ACC112 (cell line): ENCODE data around the gene CNRIP1.

Experiments used
- H2AFZ ChIP-seq: fragments of 200-600 bp; sonication (generic); one replicate; pipeline ENCODE4 v1.6.0; 2017; ENCODE audit warnings: antibody characterized with exemption, low read length; ENCODE audit not compliant: unreplicated experiment
- H3K27ac ChIP-seq: fragments of 200-600 bp; sonication (generic); 2 replicates; pipeline ENCODE4 v1.5.1; 2014; ENCODE audit warnings: low read depth, mild to moderate bottlenecking, antibody characterized with exemption, low read length, moderate library complexity
- H3K27me3 ChIP-seq: fragments of 200-600 bp; sonication (generic); 2 replicates; pipeline ENCODE4 v1.6.1; 2014; ENCODE audit warnings: mild to moderate bottlenecking, antibody characterized with exemption, low read length, moderate library complexity, mixed read lengths; ENCODE audit not compliant: insufficient read depth
- H3K36me3 ChIP-seq: fragments of 200-600 bp; sonication (generic); 2 replicates; pipeline ENCODE4 v1.6.1; 2016; ENCODE audit warnings: mild to moderate bottlenecking, antibody characterized with exemption, low read length, moderate library complexity, mixed read lengths; ENCODE audit not compliant: insufficient read depth
- H3K4me1 ChIP-seq: fragments of 200-600 bp; sonication (generic); one replicate; pipeline ENCODE4 v1.6.1; 2016; ENCODE audit warnings: low read length, mixed read lengths; ENCODE audit not compliant: insufficient read depth, unreplicated experiment, control insufficient read depth
- H3K4me3 ChIP-seq: fragments of 200-600 bp; sonication (generic); 2 replicates; pipeline ENCODE4 v1.5.1; 2014; ENCODE audit warnings: mild to moderate bottlenecking, low read depth, low read length
- H3K79me2 ChIP-seq: fragments of 200-600 bp; sonication (generic); one replicate; pipeline ENCODE4 v1.6.0; 2016; ENCODE audit warnings: low read length; ENCODE audit not compliant: control insufficient read depth, unreplicated experiment, insufficient read depth

Gene CNRIP1

GRCh38 chr2:68340226-68341061, 20.7 kb upstream of the CNRIP1 start:
- no peak overlapping the region for H3K27ac ChIP-seq
- no peak overlapping the region for H2AFZ ChIP-seq
- H3K36me3 ChIP-seq: no peaks in the 10 kb centered on the region
- H3K79me2 ChIP-seq: no peaks in the 10 kb centered on the region
- H3K4me3 ChIP-seq: no peak overlapping the region
- no peaks in the 10 kb centered on the region for H3K27me3 ChIP-seq
- H3K4me1 ChIP-seq: peaks cover 8% of the 10 kb centered on the region

- H3K27ac ChIP-seq: peak overlapping the region; percentile 54; the same call in 1 of the 2 replicates
- H3K27me3 ChIP-seq: no peaks in the 10 kb centered on the region
- H3K4me3 ChIP-seq: no peak overlapping the region
- peaks cover 8% of the 10 kb centered on the region for H3K4me1 ChIP-seq
- no peaks in the 10 kb centered on the region for H3K79me2 ChIP-seq
- peak overlapping the region; percentile 17 for H2AFZ ChIP-seq
- no peaks in the 10 kb centered on the region for H3K36me3 ChIP-seq
Observed at GRCh38 chr2:68336192-68336591, 16.4 kb upstream of the CNRIP1 start.

- H3K27me3 ChIP-seq: no peaks in the 10 kb centered on the region
- no peak overlapping the region for H2AFZ ChIP-seq
- H3K27ac ChIP-seq: no peak overlapping the region
- peaks cover 19% of the 10 kb centered on the region for H3K4me1 ChIP-seq
- H3K4me3 ChIP-seq: no peak overlapping the region
- no peaks in the 10 kb centered on the region for H3K79me2 ChIP-seq
- H3K36me3 ChIP-seq: no peaks in the 10 kb centered on the region
Observed at GRCh38 chr2:68333931-68334330, 14.2 kb upstream of the CNRIP1 start.

DNA sequence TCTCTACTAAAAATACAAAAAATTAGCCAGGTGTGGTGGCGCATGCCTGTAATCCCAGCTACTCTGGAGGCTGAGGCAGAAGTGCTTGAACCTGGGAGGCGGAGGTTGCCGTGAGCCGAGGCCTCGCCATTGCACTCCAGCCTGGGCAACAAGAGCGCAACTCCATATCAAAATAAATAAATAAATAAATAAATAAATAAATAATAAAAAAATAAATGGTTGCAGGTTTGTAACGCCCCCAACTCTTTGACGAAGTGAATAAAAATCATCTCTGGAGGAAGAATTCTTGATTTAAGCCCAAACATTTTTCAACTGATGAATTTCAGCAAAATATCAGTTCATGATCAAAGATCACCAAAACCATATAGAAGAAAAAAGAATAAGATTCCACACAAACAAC, 13.3 kb upstream of the CNRIP1 start:
- Histone ChIP-seq H2AFZ (no peak overlapping the region), H3K4me3 (no peak overlapping the region), H3K27ac (no peak overlapping the region), H3K79me2 (no peaks in the 10 kb centered on the region), H3K4me1 (peaks cover 19% of the 10 kb centered on the region), H3K27me3 (no peaks in the 10 kb centered on the region), H3K36me3 (no peaks in the 10 kb centered on the region)

- H3K27me3 ChIP-seq: no peaks in the 10 kb centered on the region
- H3K36me3 ChIP-seq: no peaks in the 10 kb centered on the region
- H3K27ac ChIP-seq: no peak overlapping the region
- H2AFZ ChIP-seq: no peak overlapping the region
- no peaks in the 10 kb centered on the region for H3K79me2 ChIP-seq
- H3K4me3 ChIP-seq: no peak overlapping the region
- peaks cover 11% of the 10 kb centered on the region for H3K4me1 ChIP-seq
Observed at GRCh38 chr2:68330691-68331090, 10.9 kb upstream of the CNRIP1 start.

DNA sequence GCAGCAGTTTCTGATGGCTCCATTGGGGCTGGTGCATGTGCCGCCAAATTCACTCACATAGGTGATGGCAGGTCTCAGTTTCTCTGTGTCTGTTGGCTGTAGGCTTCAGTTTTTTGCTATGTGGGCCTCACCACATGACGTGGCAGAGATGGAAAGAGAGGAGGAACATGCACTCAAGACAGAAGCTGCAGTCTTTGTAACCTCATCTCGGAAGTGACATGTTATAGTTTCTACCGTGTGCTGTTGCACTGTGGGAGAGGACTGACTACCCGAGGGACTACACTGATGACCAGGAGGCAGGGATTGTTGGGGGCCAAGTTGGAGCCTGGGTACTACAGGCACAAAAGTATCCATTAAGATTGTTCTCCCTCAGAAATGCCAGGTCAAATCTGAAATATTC, 9.2 kb upstream of the CNRIP1 start:
- no peak overlapping the region for H2AFZ ChIP-seq
- H3K27ac ChIP-seq: no peak overlapping the region
- H3K79me2 ChIP-seq: no peaks in the 10 kb centered on the region
- no peak overlapping the region for H3K4me3 ChIP-seq
- no peaks in the 10 kb centered on the region for H3K36me3 ChIP-seq
- no peaks in the 10 kb centered on the region for H3K27me3 ChIP-seq
- H3K4me1 ChIP-seq: peaks cover 11% of the 10 kb centered on the region

- no peak overlapping the region for H3K4me3 ChIP-seq
- H3K79me2 ChIP-seq: no peaks in the 10 kb centered on the region
- H3K36me3 ChIP-seq: no peaks in the 10 kb centered on the region
- no peak overlapping the region for H2AFZ ChIP-seq
- peaks cover under 1% of the 10 kb centered on the region for H3K4me1 ChIP-seq
- no peaks in the 10 kb centered on the region for H3K27me3 ChIP-seq
- H3K27ac ChIP-seq: no peak overlapping the region
Observed at GRCh38 chr2:68325056-68325455, 5.3 kb upstream of the CNRIP1 start.

DNA sequence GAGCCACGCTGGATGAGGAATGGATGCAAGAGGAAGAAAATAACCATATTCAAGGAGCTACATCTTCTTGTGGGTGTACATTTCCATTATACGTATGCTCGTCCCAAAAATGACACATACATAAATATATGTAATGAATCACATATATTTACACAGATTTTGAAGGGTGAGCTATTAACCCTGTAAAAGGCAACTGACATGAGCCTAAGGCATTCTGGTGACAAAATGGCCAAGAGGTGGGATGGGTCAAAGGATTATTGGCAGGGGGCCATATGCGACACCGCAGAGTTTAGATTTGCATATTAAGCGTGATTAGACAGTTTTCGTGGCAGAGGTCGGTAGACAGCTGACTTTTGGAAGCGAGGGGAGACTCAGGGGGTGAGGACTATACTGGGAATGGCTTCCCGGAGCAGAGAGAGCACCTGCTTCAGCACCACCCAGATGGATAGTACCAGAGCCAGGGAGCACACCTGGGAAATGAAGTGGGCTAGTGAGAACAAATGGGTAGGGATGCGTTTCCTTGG, 431 bp upstream of the CNRIP1 start:
- H3K4me3 ChIP-seq: peak overlapping the region; percentile 99
- H3K27me3 ChIP-seq: no peaks in the 10 kb centered on the region
- peaks cover 12% of the 10 kb centered on the region for H3K4me1 ChIP-seq
- H2AFZ ChIP-seq: peak overlapping the region; percentile 90
- peaks cover 17% of the 10 kb centered on the region for H3K36me3 ChIP-seq
- peaks cover 42% of the 10 kb centered on the region for H3K79me2 ChIP-seq
- H3K27ac ChIP-seq: peak overlapping the region; percentile 70

DNA sequence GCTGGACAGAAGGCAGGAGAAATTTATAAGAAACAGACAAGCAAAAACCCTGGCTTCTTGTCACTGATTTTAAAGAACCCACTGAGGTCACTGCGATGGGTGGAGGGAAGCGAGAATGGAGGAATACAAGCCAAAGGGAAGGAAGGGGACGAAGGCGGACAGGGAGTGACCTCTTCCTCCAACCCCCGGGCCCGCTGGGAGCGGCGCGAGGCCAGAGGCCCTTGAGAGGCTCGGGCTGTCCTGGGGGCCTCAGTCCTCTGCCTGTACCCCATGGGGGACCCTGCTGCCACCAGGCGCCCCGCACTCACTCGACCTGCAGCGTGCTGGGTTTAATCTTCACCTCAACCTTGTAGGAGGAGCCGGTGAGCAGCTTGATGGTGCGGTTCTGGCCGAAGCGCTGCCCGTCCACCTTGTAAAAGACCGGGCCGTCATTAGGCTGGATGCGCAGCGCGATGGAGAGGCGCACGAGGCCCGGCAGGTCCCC, 793 bp downstream of the CNRIP1 start:
- peaks cover 42% of the 10 kb centered on the region for H3K79me2 ChIP-seq
- peak overlapping the region; percentile 90 for H2AFZ ChIP-seq
- peaks cover 26% of the 10 kb centered on the region for H3K36me3 ChIP-seq
- H3K27ac ChIP-seq: peak overlapping the region; percentile 70
- no peaks in the 10 kb centered on the region for H3K27me3 ChIP-seq
- H3K4me1 ChIP-seq: peaks cover 12% of the 10 kb centered on the region
- H3K4me3 ChIP-seq: peak overlapping the region; percentile 99

DNA sequence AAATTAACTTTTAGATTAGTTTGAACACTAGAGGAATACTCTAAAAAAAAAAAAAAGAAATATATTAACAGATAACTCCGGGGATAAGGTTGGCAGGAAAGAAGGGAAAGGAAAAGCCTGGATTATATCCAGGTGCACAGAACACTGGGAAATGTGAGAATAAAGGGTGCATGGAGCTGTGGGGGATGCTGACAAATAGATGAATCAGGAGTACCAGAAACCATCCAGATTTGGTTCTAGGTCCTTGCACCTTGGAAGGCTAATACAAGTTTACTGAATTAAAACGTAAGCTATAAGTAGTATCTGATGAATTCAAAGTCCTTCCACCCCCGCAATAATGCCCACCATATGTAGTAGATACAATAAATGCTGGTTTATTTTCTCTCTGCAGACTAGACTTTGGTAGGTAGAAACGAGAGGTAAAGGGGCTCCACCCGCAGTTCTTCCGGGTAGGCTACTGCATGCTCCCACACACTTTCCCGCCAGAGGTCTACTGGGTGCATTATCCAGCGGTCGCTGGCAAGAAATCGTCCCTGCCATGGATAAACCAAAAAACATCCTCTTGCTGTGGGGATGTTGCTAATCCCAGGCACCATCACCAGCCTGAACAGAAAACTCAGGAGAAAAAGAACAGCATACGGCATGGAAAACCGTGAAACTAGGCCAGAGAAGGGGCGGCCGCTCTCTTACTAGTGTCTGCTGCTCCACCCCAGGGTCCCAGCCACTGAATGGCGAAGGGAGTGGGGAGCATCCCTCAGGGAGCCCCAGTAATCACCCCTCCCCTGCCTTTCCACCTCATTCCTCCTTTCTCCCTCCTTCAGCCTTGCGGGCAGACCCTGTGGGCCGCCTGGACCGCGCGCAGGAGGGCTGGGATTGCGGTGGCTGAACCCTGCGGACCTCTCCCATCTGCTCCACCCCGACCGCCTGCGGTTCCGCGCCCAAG, 1.5 kb downstream of the CNRIP1 start:
- H3K36me3 ChIP-seq: peaks cover 33% of the 10 kb centered on the region
- H3K4me3 ChIP-seq: peak overlapping the region; percentile 99
- peaks cover 12% of the 10 kb centered on the region for H3K4me1 ChIP-seq
- H3K79me2 ChIP-seq: peaks cover 49% of the 10 kb centered on the region
- H3K27me3 ChIP-seq: no peaks in the 10 kb centered on the region
- peak overlapping the region; percentile 90 for H2AFZ ChIP-seq
- H3K27ac ChIP-seq: peak overlapping the region; percentile 70
